WERI-Rb-1 (cell line): ENCODE data around the gene IAPP.

Experiments used
- DNase-seq: peaks from one replicate; pipeline ENCODE4 v3.0.0-alpha.2; 2020
- H3K27ac ChIP-seq: fragments of 250-450 bp; sonication (Bioruptor Pico); 2 replicates; pipeline ENCODE4 v1.5.1; 2020; ENCODE audit warnings: mild to moderate bottlenecking, moderate library complexity
- H3K27me3 ChIP-seq: fragments of 250-450 bp; sonication (Bioruptor Pico); 2 replicates; pipeline ENCODE4 v1.5.1; 2021; ENCODE audit warnings: mild to moderate bottlenecking, low read depth, moderate library complexity; ENCODE audit not compliant: insufficient read depth, severe bottlenecking
- H3K36me3 ChIP-seq: fragments of 250-450 bp; sonication (Bioruptor Pico); 2 replicates; pipeline ENCODE4 v1.5.1; 2020; ENCODE audit warnings: mild to moderate bottlenecking, moderate library complexity
- H3K4me3 ChIP-seq: 2 replicates; pipeline ENCODE4 v1.5.1; 2011; ENCODE audit warnings: low read depth, mild to moderate bottlenecking, control low read depth, low read length
- H3K9me3 ChIP-seq: fragments of 250-450 bp; sonication (Bioruptor Pico); 2 replicates; pipeline ENCODE4 v1.5.1; 2021; ENCODE audit warnings: mild to moderate bottlenecking, moderate library complexity; ENCODE audit not compliant: severe bottlenecking
- TF ChIP-seq, protein P1 (sequence below): IDR thresholded peaks from 2 replicates; pipeline ENCODE4 v1.5.1; 2011; ENCODE audit warnings: low read depth, mild to moderate bottlenecking, control low read depth, inconsistent platforms, low read length

The IAPP gene

DNA sequence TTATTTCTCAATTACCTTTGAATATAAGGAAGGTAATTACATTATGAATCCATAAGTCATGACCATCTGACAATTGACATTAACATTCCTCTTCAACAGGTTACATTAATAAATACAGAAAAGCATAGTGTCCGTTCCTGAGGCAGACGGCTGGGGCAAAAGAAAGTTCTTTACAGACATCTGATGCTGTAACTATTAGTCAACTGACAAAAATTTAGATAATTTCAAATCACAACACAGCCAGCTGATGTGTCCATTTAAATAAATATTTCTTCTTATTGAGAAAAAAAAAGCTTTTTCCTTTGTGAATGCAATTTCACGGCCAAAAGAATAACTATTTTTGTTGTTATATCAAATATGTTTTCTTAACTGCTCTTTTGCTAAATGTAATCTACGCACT, 55.5 kb downstream of the IAPP start:
- H3K27ac ChIP-seq: no peak overlapping the region
- TF ChIP-seq, protein P1, sequence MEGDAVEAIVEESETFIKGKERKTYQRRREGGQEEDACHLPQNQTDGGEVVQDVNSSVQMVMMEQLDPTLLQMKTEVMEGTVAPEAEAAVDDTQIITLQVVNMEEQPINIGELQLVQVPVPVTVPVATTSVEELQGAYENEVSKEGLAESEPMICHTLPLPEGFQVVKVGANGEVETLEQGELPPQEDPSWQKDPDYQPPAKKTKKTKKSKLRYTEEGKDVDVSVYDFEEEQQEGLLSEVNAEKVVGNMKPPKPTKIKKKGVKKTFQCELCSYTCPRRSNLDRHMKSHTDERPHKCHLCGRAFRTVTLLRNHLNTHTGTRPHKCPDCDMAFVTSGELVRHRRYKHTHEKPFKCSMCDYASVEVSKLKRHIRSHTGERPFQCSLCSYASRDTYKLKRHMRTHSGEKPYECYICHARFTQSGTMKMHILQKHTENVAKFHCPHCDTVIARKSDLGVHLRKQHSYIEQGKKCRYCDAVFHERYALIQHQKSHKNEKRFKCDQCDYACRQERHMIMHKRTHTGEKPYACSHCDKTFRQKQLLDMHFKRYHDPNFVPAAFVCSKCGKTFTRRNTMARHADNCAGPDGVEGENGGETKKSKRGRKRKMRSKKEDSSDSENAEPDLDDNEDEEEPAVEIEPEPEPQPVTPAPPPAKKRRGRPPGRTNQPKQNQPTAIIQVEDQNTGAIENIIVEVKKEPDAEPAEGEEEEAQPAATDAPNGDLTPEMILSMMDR: no peak
- no peak for DNase-seq

More for the DNA sequence above, 55.5 kb downstream of the IAPP start:
- Histone ChIP-seq H3K27me3 (no peaks in the 10 kb centered on the region), H3K36me3 (no peaks in the 10 kb centered on the region), H3K9me3 (no peaks in the 10 kb centered on the region), H3K4me3 (no peak overlapping the region)
